SK-N-SH (cell line): ENCODE results near the gene UBR7. TPM values are rescaled to one million over a fixed set of nuclear protein-coding genes. Genes with fewer than 3 reads are reported as not detected.
"Not testable (repeated sequence)": the region's sequence is repeated elsewhere in the genome, so short reads cannot be mapped to it uniquely, and the experiment has no call there.

Experiments
- CTCF ChIA-PET: fragments of 300-600, 350-600 bp; formaldehyde crosslinking; extraction: SDS; loops from one replicate; lab custom pipeline; 2021; lab: Yijun Ruan, JAX
- POLR2A ChIA-PET: fragments of 350-600 bp; sonication (Branson Sonifier 250); formaldehyde crosslinking; extraction: SDS; loops from one replicate; lab custom pipeline; 2020; ENCODE audit warnings: antibody characterized with exemption, inconsistent platforms; lab: Yijun Ruan, JAX
- DNase-seq: peaks from one replicate; pipeline ENCODE4 v3.0.0; 2012
- H2AFZ ChIP-seq: fragments of 200-600 bp; sonication (generic); 2 replicates; pipeline ENCODE4 v1.8.1; 2016; ENCODE audit warnings: antibody characterized with exemption, mild to moderate bottlenecking, low read depth
- H3F3A ChIP-seq: fragments of 200-600 bp; sonication (generic); replicated peaks from 2 replicates; pipeline ENCODE3; 2016; ENCODE audit warnings: antibody characterized with exemption, mild to moderate bottlenecking; ENCODE audit not compliant: insufficient read depth
- H3K27ac ChIP-seq, 2 experiments: fragments of 200-500 bp in 1 of 2; fragments of 200-600 bp in 1 of 2; sonication (Bioruptor generic) in 1 of 2; sonication (generic), shearing (Covaris generic) in 1 of 2; 2 replicates each; pipeline versions ENCODE4 v1.5.1 to v1.6.1; 2014 to 2016; ENCODE audit warnings: low read depth in 2 of 2, inconsistent platforms in 1 of 2, low read length in 1 of 2, mild to moderate bottlenecking in 1 of 2, mixed read lengths in 1 of 2
- H3K27me3 ChIP-seq: fragments of 200-600 bp; sonication (generic), shearing (Covaris generic); 2 replicates; pipeline ENCODE4 v1.6.1; 2016; ENCODE audit warnings: mixed run types; ENCODE audit not compliant: insufficient read depth
- H3K36me3 ChIP-seq, 2 experiments: fragments of 200-500 bp in 1 of 2; fragments of 200-600 bp in 1 of 2; sonication (Bioruptor generic) in 1 of 2; sonication (generic) in 1 of 2; replicated peaks in 1 of 2; 2 replicates each; pipeline versions ENCODE3 to v1.5.1; 2014 to 2016; ENCODE audit warnings: low read length in 1 of 2, mild to moderate bottlenecking in 1 of 2; ENCODE audit not compliant: insufficient read depth in 2 of 2, control insufficient read depth in 1 of 2
- H3K4me1 ChIP-seq, 2 experiments: fragments of 200-500 bp in 1 of 2; fragments of 200-600 bp in 1 of 2; sonication (Bioruptor generic) in 1 of 2; sonication (generic), shearing (Covaris generic) in 1 of 2; 2 replicates each; pipeline versions ENCODE4 v1.5.1 to v1.6.1; 2014 to 2016; ENCODE audit warnings: low read depth in 1 of 2, low read length in 1 of 2, mixed run types in 1 of 2; ENCODE audit not compliant: insufficient read depth in 2 of 2, control insufficient read depth in 1 of 2
- H3K4me2 ChIP-seq: fragments of 200-600 bp; sonication (generic), shearing (Covaris generic); 2 replicates; pipeline ENCODE4 v1.6.1; 2017; ENCODE audit warnings: mixed run types
- H3K4me3 ChIP-seq, 2 experiments: fragments of 200-500 bp in 1 of 2; fragments of 200-600 bp in 1 of 2; sonication (Bioruptor generic) in 1 of 2; sonication (generic), shearing (Covaris generic) in 1 of 2; 2 replicates each; pipeline versions ENCODE4 v1.5.1 to v1.8.1; 2014 to 2016; ENCODE audit warnings: low read depth in 2 of 2, inconsistent platforms in 1 of 2, low read length in 1 of 2, mild to moderate bottlenecking in 1 of 2, mixed read lengths in 1 of 2, moderate library complexity in 1 of 2
- H3K79me2 ChIP-seq: fragments of 200-600 bp; sonication (generic); 2 replicates; pipeline ENCODE4 v1.8.1; 2017; ENCODE audit warnings: mild to moderate bottlenecking; ENCODE audit not compliant: insufficient read depth
- H3K9ac ChIP-seq: fragments of 200-600 bp; sonication (generic); 2 replicates; pipeline ENCODE4 v1.6.1; 2017; ENCODE audit warnings: mixed run types
- H3K9me2 ChIP-seq: fragments of 200-600 bp; sonication (generic); 2 replicates; pipeline ENCODE4 v1.6.1; 2017; ENCODE audit warnings: mixed run types
- H3K9me3 ChIP-seq: fragments of 200-600 bp; sonication (generic); 2 replicates; pipeline ENCODE4 v1.6.1; 2017; ENCODE audit warnings: mixed run types, mild to moderate bottlenecking, moderate library complexity
- H4K20me1 ChIP-seq: fragments of 200-600 bp; sonication (generic); 2 replicates; pipeline ENCODE4 v1.6.1; 2017; ENCODE audit warnings: mild to moderate bottlenecking, mixed run types; ENCODE audit not compliant: insufficient read depth
- EP300 ChIP-seq, 2 experiments: IDR thresholded peaks; 2 replicates each; pipeline versions ENCODE4 v1.4.0 to v1.6.1; 2012; ENCODE audit warnings: borderline replicate concordance in 1 of 2, low read depth in 1 of 2, low read length in 1 of 2
- FOXJ3 ChIP-seq: sonication (generic); formaldehyde crosslinking; IDR thresholded peaks from 2 replicates; pipeline ENCODE4 v1.5.1; 2020; ENCODE audit warnings: mild to moderate bottlenecking, missing genetic modification reagents
- FOXM1 ChIP-seq: IDR thresholded peaks from 2 replicates; pipeline ENCODE4 v1.4.0; 2012; ENCODE audit warnings: low read depth, mild to moderate bottlenecking
- MXI1 ChIP-seq: IDR thresholded peaks from 2 replicates; pipeline ENCODE4 v1.6.1; 2012; ENCODE audit warnings: mild to moderate bottlenecking, low read depth, low read length, improper control_type of control experiment
- RFX5 ChIP-seq: IDR thresholded peaks from 2 replicates; pipeline ENCODE4 v1.6.1; 2012; ENCODE audit warnings: mild to moderate bottlenecking, improper control_type of control experiment, low read length
- RXRA ChIP-seq: IDR thresholded peaks from 2 replicates; pipeline ENCODE4 v1.4.0; 2012; ENCODE audit warnings: low read depth, mild to moderate bottlenecking, borderline replicate concordance
- YY1 ChIP-seq: IDR thresholded peaks from 2 replicates; pipeline ENCODE4 v1.4.0; 2012; ENCODE audit warnings: low read depth, mild to moderate bottlenecking
- WGBS: methylation state at CpG from one replicate; pipeline ENCODE4 v1.1.6; 2017; ENCODE audit warnings: low lambda C conversion rate; 5-methylcytosine and 5-hydroxymethylcytosine counted together
- polyA plus RNA-seq, 3 experiments: library from polyadenylated mRNA; depleted of rRNA; stranded (reverse); fragments of >200 nt; gene quantifications; 2 replicates each; pipeline ENCODE4 v1.2.3, GENCODE V29; 2012
- TF ChIP-seq, protein P1 (sequence below): IDR thresholded peaks from 2 replicates; pipeline ENCODE4; 2012
- TF ChIP-seq, protein P2 (sequence below): fragments of 150-350 bp; IDR thresholded peaks from 2 replicates; pipeline ENCODE4 v1.6.1; 2016; ENCODE audit warnings: mild to moderate bottlenecking, low read depth, low read length

UBR7 gene
- polyA plus RNA-seq, 1 of the 3 experiments (the other 2 are of a cell fraction): 28.2 TPM

DNA sequence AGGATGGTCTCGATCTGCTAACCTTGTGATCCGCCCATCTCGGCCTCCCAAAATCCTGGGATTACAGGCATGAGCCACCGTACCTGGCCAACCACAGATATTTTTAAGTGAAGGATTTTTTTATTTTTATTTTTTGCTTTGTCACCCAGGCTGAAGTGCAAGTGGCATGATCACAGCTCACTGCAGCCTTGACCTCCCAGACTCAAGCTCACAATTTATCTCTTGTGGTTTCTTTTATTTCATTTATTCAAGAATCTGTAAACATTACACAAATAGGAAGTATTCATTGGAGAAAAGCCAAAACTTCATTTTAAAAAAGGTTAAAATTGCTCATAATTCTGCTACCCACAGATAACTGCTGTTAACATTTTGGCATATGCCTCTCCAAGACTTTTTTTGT lies 35.7 kb upstream of the UBR7 start:
- no peak overlapping the region for H3K9ac ChIP-seq
- TF ChIP-seq, protein P1, sequence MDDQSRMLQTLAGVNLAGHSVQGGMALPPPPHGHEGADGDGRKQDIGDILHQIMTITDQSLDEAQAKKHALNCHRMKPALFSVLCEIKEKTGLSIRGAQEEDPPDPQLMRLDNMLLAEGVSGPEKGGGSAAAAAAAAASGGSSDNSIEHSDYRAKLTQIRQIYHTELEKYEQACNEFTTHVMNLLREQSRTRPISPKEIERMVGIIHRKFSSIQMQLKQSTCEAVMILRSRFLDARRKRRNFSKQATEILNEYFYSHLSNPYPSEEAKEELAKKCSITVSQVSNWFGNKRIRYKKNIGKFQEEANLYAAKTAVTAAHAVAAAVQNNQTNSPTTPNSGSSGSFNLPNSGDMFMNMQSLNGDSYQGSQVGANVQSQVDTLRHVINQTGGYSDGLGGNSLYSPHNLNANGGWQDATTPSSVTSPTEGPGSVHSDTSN: no peak
- TF ChIP-seq EP300 (IDR thresholded peaks at IDR 0.05; ENCODE audit: borderline replicate concordance in 1 of 2, low read depth in 1 of 2, low read length in 1 of 2) (no peak), RXRA (no peak), FOXJ3 (CRISPR knock-in tag) (no peak), YY1 (no peak), FOXM1 (no peak)
- TF ChIP-seq, protein P2, sequence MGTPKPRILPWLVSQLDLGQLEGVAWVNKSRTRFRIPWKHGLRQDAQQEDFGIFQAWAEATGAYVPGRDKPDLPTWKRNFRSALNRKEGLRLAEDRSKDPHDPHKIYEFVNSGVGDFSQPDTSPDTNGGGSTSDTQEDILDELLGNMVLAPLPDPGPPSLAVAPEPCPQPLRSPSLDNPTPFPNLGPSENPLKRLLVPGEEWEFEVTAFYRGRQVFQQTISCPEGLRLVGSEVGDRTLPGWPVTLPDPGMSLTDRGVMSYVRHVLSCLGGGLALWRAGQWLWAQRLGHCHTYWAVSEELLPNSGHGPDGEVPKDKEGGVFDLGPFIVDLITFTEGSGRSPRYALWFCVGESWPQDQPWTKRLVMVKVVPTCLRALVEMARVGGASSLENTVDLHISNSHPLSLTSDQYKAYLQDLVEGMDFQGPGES: no peak
- H4K20me1 ChIP-seq: no peaks in the 10 kb centered on the region
- peaks cover 0 to 3% of the 10 kb centered on the region in 2 experiments; a peak in 1 of 4 replicates for H3K4me1 ChIP-seq
- WGBS: 79% methylated on average over 4 of the region's 4 CpGs
- no peaks in the 10 kb centered on the region for H3K9me2 ChIP-seq
- no peak overlapping the region for H2AFZ ChIP-seq
- no peak for DNase-seq
- no peaks in the 10 kb centered on the region for H3K36me3 ChIP-seq
- ChIA-PET CTCF (interaction anchor here (1.6 kb wide), 1 partner anchor 58 kb away, joined by 3 read pairs; no protein-coding TSS in a partner anchor), POLR2A (no interaction called here)
- H3K9me3 ChIP-seq: no peaks in the 10 kb centered on the region
- no peak overlapping the region for H3K4me2 ChIP-seq
- no peaks in the 10 kb centered on the region for H3F3A ChIP-seq
- no peak overlapping the region for H3K27ac ChIP-seq
- H3K4me3 ChIP-seq: no peak overlapping the region
- H3K27me3 ChIP-seq: no peaks in the 10 kb centered on the region
- no peaks in the 10 kb centered on the region for H3K79me2 ChIP-seq

DNA sequence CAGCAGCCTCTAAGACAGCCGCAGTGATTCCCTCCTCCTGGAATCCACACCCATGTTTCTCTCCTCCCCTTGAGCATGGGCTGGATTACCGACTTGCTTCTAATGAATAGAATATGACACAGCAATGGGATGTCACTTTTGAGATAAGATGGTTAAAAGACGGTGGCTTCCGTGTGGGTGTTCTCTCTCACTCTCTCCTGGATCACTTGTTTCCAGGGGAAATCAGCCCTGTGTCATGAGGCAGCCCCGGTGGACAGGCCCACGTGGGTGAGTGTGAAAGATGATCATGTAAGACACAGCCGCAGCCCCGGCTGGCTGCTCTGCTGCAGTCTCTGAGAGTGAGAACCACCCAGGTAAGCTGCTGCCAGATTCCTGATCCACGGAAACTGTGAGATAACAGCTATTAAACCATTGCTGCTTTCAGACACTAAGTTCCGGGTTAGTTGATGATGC lies 33.1 kb upstream of the UBR7 start:
- 0 out of 2 replicates have a peak overlapping the region, but pooled peaks have one; percentile 44 for H2AFZ ChIP-seq
- TF ChIP-seq RFX5 (peak; percentile 95), MXI1 (peak; percentile 79)
- TF ChIP-seq, protein P1: no peak
- DNase-seq: peak; percentile 44
- H3K4me3 ChIP-seq: no peak overlapping the region
- no peaks in the 10 kb centered on the region for H3K79me2 ChIP-seq
- H3F3A ChIP-seq: no peaks in the 10 kb centered on the region
- no peaks in the 10 kb centered on the region for H4K20me1 ChIP-seq
- no peak overlapping the region for H3K4me2 ChIP-seq
- no peaks in the 10 kb centered on the region for H3K9me2 ChIP-seq
- H3K4me1 ChIP-seq: peaks cover 0 to 3% of the 10 kb centered on the region in 2 experiments; a peak in 1 of 4 replicates
- 39% methylated on average over 10 of the region's 10 CpGs for WGBS
- no peaks in the 10 kb centered on the region for H3K36me3 ChIP-seq
- H3K27ac ChIP-seq: no peak overlapping the region
- H3K9me3 ChIP-seq: no peaks in the 10 kb centered on the region
- ChIA-PET POLR2A (no interaction called here), CTCF (interaction anchor here (1.3 to 2.0 kb wide), 2 partner anchors 10 to 222 kb away, joined by 4 to 6 read pairs; partner anchors contain the start of gene MOAP1)
- no peak overlapping the region for H3K9ac ChIP-seq
- H3K27me3 ChIP-seq: no peaks in the 10 kb centered on the region

DNA sequence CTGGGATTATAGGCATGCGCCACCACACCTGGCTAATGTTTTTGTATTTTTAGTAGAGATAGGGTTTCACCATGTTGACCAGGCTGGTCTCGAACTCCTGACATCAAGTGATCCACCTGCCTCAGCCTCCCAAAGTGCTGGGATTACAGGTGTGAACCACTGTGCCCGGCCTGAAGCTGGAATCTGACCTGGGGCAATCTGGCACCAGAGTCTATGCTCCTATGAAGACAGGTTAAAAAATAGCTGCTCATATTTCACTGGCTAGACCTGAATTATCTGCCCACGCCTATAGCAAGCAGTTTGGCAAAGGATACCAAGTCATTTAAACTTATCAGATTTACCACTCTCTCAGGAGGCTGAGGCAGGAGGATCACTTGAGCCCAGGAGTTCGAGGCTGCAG lies 32.3 kb upstream of the UBR7 start:
- H3K4me1 ChIP-seq, H3F3A ChIP-seq, H3K4me2 ChIP-seq, H3K27ac ChIP-seq, H4K20me1 ChIP-seq, H3K9ac ChIP-seq, POLR2A ChIA-PET, H3K36me3 ChIP-seq, H3K9me2 ChIP-seq, H3K27me3 ChIP-seq, H3K9me3 ChIP-seq, H3K79me2 ChIP-seq, H3K4me3 ChIP-seq, H2AFZ ChIP-seq, DNase-seq: not testable (repeated sequence)
- 56% methylated on average over 4 of the region's 5 CpGs for WGBS
- CTCF ChIA-PET: interaction anchor here (0.9 to 1.0 kb wide), 3 partner anchors 9 to 61 kb away, joined by 3 to 4 read pairs (median 3); no protein-coding TSS in a partner anchor
